H9 (cell line): ENCODE data around the gene PCNX3. TPM values are rescaled to one million over a fixed set of nuclear protein-coding genes. Genes with fewer than 3 reads are reported as not detected.
A peak's percentile ranks its signal among the peaks of the same experiment; 100 is the strongest.

Source experiments
- DNase-seq: peaks from one replicate; pipeline ENCODE4 v3.0.0-alpha.2; 2017
- H2AFZ ChIP-seq: one replicate; pipeline ENCODE4 v1.6.1; 2013; ENCODE audit warnings: mild to moderate bottlenecking, low read length, control low read depth, moderate library complexity
- H2AK5ac ChIP-seq: 2 replicates; pipeline ENCODE4 v1.6.1; 2013; ENCODE audit warnings: low read length, control low read depth, mixed read lengths; ENCODE audit not compliant: insufficient read length
- H2BK120ac ChIP-seq: one replicate; pipeline ENCODE4 v1.6.1; 2013; ENCODE audit warnings: low read depth, mild to moderate bottlenecking, low read length, control low read depth, inconsistent platforms; ENCODE audit not compliant: poor library complexity, severe bottlenecking
- H2BK12ac ChIP-seq: 2 replicates; pipeline ENCODE4 v1.6.1; 2013; ENCODE audit warnings: low read length, control low read depth, mixed read lengths, low read depth; ENCODE audit not compliant: insufficient read length
- H2BK15ac ChIP-seq: 2 replicates; pipeline ENCODE4 v1.6.1; 2013; ENCODE audit warnings: low read depth, low read length, control low read depth
- H2BK20ac ChIP-seq: one replicate; pipeline ENCODE4 v1.6.1; 2013; ENCODE audit warnings: low read depth, mild to moderate bottlenecking, low read length, control low read depth, inconsistent platforms; ENCODE audit not compliant: poor library complexity, severe bottlenecking
- H2BK5ac ChIP-seq: 2 replicates; pipeline ENCODE4 v1.6.1; 2013; ENCODE audit warnings: low read length, control low read depth, mixed read lengths; ENCODE audit not compliant: insufficient read length
- H3K14ac ChIP-seq: 2 replicates; pipeline ENCODE4 v1.6.1; 2013; ENCODE audit warnings: low read length, control low read depth; ENCODE audit not compliant: insufficient read depth
- H3K18ac ChIP-seq: 2 replicates; pipeline ENCODE4 v1.6.1; 2013; ENCODE audit warnings: low read depth, mild to moderate bottlenecking, mixed read lengths, low read length, control low read depth; ENCODE audit not compliant: insufficient read length
- H3K23ac ChIP-seq: 2 replicates; pipeline ENCODE4 v1.6.1; 2013; ENCODE audit warnings: low read length, control low read depth, mixed read lengths, low read depth; ENCODE audit not compliant: insufficient read length
- H3K23me2 ChIP-seq: 2 replicates; pipeline ENCODE4 v1.6.1; 2013; ENCODE audit warnings: low read depth, mild to moderate bottlenecking, mixed read lengths, low read length, control low read depth; ENCODE audit not compliant: insufficient read length, poor library complexity, severe bottlenecking
- H3K27ac ChIP-seq: 2 replicates; pipeline ENCODE4 v1.5.1; 2013; ENCODE audit warnings: low read length, control low read depth, mixed read lengths, low read depth; ENCODE audit not compliant: insufficient read length
- H3K27me3 ChIP-seq: 2 replicates; pipeline ENCODE4 v1.6.1; 2013; ENCODE audit warnings: low read length, control low read depth, inconsistent platforms; ENCODE audit not compliant: insufficient read depth
- H3K4ac ChIP-seq: 2 replicates; pipeline ENCODE4 v1.6.1; 2013; ENCODE audit warnings: low read depth, mild to moderate bottlenecking, control low read depth, inconsistent platforms, low read length, moderate library complexity
- H3K4me1 ChIP-seq: 2 replicates; pipeline ENCODE4 v1.6.1; 2013; ENCODE audit warnings: low read length, control low read depth, inconsistent platforms; ENCODE audit not compliant: insufficient read depth
- H3K4me2 ChIP-seq: 2 replicates; pipeline ENCODE4 v1.6.1; 2013; ENCODE audit warnings: low read length, control low read depth, mixed read lengths; ENCODE audit not compliant: insufficient read length, insufficient read depth
- H3K56ac ChIP-seq: 2 replicates; pipeline ENCODE4 v1.6.1; 2013; ENCODE audit warnings: low read depth, mild to moderate bottlenecking, mixed read lengths, low read length, control low read depth; ENCODE audit not compliant: insufficient read length
- H3K79me1 ChIP-seq: 2 replicates; pipeline ENCODE4 v1.6.1; 2013; ENCODE audit warnings: low read depth, mild to moderate bottlenecking, moderate library complexity, low read length, control low read depth, inconsistent platforms; ENCODE audit not compliant: insufficient read depth, poor library complexity, severe bottlenecking
- H3K79me2 ChIP-seq: 2 replicates; pipeline ENCODE4 v1.6.1; 2013; ENCODE audit warnings: low read length, control low read depth, inconsistent platforms; ENCODE audit not compliant: insufficient read depth
- H3K9ac ChIP-seq: 2 replicates; pipeline ENCODE4 v1.6.1; 2013; ENCODE audit warnings: low read length, control low read depth, mixed read lengths; ENCODE audit not compliant: insufficient read length; ENCODE audit errors: extremely low read depth
- H3K9me3 ChIP-seq: one replicate; pipeline ENCODE4 v1.6.1; 2013; ENCODE audit warnings: low read depth, low read length, inconsistent platforms; ENCODE audit not compliant: control insufficient read depth
- H3T11ph ChIP-seq: one replicate; pipeline ENCODE4 v1.6.1; 2013; ENCODE audit warnings: mild to moderate bottlenecking, low read length, control low read depth, inconsistent platforms
- H4K20me1 ChIP-seq: one replicate; pipeline ENCODE4 v1.6.1; 2013; ENCODE audit not compliant: control insufficient read depth, insufficient read length, insufficient read depth
- H4K5ac ChIP-seq: 2 replicates; pipeline ENCODE4 v1.6.1; 2013; ENCODE audit warnings: low read depth, mild to moderate bottlenecking, mixed read lengths, low read length, control low read depth; ENCODE audit not compliant: insufficient read length
- H4K8ac ChIP-seq: replicated peaks from 2 replicates; pipeline ENCODE4 v1.6.1; 2013; ENCODE audit warnings: low read length, control low read depth, mixed read lengths, low read depth; ENCODE audit not compliant: insufficient read length
- H4K91ac ChIP-seq: 2 replicates; pipeline ENCODE4 v1.6.1; 2013; ENCODE audit warnings: low read depth, mild to moderate bottlenecking, moderate library complexity, mixed read lengths, low read length, control low read depth; ENCODE audit not compliant: insufficient read length
- H3K27ac Mint-ChIP-seq, 3 experiments: 2 replicates in 2 of 3; 3 replicates in 1 of 3; pipeline ENCODE4 v1.8.0; 2020 to 2021; ENCODE audit warnings: mixed read lengths in 3 of 3, mild to moderate bottlenecking in 1 of 3, moderate library complexity in 1 of 3
- H3K27me3 Mint-ChIP-seq: 2 replicates; pipeline ENCODE4 v1.8.0; 2021; ENCODE audit warnings: low read depth, mild to moderate bottlenecking, moderate library complexity, mixed read lengths
- H3K36me3 Mint-ChIP-seq, 3 experiments: 2 replicates in 2 of 3; 3 replicates in 1 of 3; pipeline ENCODE4 v1.8.0; 2020 to 2021; ENCODE audit warnings: low read depth in 3 of 3, mixed read lengths in 3 of 3; ENCODE audit not compliant: insufficient read depth in 1 of 3
- H3K4me1 Mint-ChIP-seq, 2 experiments: 2 replicates each; pipeline ENCODE4 v1.8.0; 2020; ENCODE audit warnings: mixed read lengths in 2 of 2
- H3K4me3 Mint-ChIP-seq, 2 experiments: 2 replicates in 1 of 2; 3 replicates in 1 of 2; pipeline ENCODE4 v1.8.0; 2020 to 2021; ENCODE audit warnings: mild to moderate bottlenecking in 2 of 2, mixed read lengths in 2 of 2, moderate library complexity in 1 of 2
- H3K9me3 Mint-ChIP-seq, 2 experiments: 2 replicates in 1 of 2; 3 replicates in 1 of 2; pipeline ENCODE4 v1.8.0; 2020; ENCODE audit warnings: mild to moderate bottlenecking in 2 of 2, mixed read lengths in 2 of 2, moderate library complexity in 1 of 2
- WGBS: extraction: QIAGEN DNeasy Blood & Tissue Kit; methylation state at CpG from one replicate; pipeline ENCODE4 v1.1.7; 2013; ENCODE audit warnings: missing lambda C conversion rate, low lambda C conversion rate, mixed read lengths; ENCODE audit not compliant: insufficient read length; ENCODE audit errors: extremely low coverage; 5-methylcytosine and 5-hydroxymethylcytosine counted together
- total RNA-seq: library from RNA; stranded (reverse); gene quantifications from 2 replicates; pipeline ENCODE4 v1.2.1, GENCODE V29; 2021
- TF ChIP-seq, protein P1 (sequence below): fragments of 200-600 bp; sonication (generic); conservative IDR thresholded peaks from 3 replicates; pipeline ENCODE4 v1.8.0; 2021; ENCODE audit warnings: antibody characterized with exemption, mild to moderate bottlenecking

Gene PCNX3
- total RNA-seq, 1 experiment from 2014 or later = 50.5 TPM

- no peak overlapping the region for H2AFZ ChIP-seq
- H3K27ac ChIP-seq = no peak overlapping the region
- peak overlapping the region; percentile 15 for H3K4me2 ChIP-seq
- no peak overlapping the region for H2BK120ac ChIP-seq
- peaks cover 41% of the 10 kb centered on the region for H3K27me3 Mint-ChIP-seq
- no peak overlapping the region for H3T11ph ChIP-seq
- H3K36me3 Mint-ChIP-seq = peaks cover 0 to 4% (median 3%) of the 10 kb centered on the region in 3 experiments; a peak in 3 of 7 replicates
- peaks cover 8 to 32% of the 10 kb centered on the region in 2 experiments for H3K4me1 Mint-ChIP-seq
- no peak overlapping the region for H2BK12ac ChIP-seq
- H3K79me2 ChIP-seq = no peaks in the 10 kb centered on the region
- H3K9me3 Mint-ChIP-seq = no peaks in the 10 kb centered on the region
- H3K23me2 ChIP-seq = no peaks in the 10 kb centered on the region
- H3K27ac Mint-ChIP-seq = no peak overlapping the region
- no peak overlapping the region for H3K23ac ChIP-seq
- H3K9ac ChIP-seq = no peak overlapping the region
- no peaks in the 10 kb centered on the region for H4K20me1 ChIP-seq
- H3K4me3 Mint-ChIP-seq = peak overlapping the region; percentile 48 to 78
- no peaks in the 10 kb centered on the region for H3K9me3 ChIP-seq
- no peak overlapping the region for H3K4ac ChIP-seq
- no peaks in the 10 kb centered on the region; the same call in 1 of the 2 replicates for H3K27me3 ChIP-seq
- peak; percentile 84 for DNase-seq
- H3K14ac ChIP-seq = no peak overlapping the region; the same call in 1 of the 2 replicates
- H4K91ac ChIP-seq = no peak overlapping the region
- H3K18ac ChIP-seq = no peak overlapping the region
- no peak overlapping the region for H3K56ac ChIP-seq
- no peaks in the 10 kb centered on the region; the same call in 1 of the 2 replicates for H3K4me1 ChIP-seq
- TF ChIP-seq, protein P1, sequence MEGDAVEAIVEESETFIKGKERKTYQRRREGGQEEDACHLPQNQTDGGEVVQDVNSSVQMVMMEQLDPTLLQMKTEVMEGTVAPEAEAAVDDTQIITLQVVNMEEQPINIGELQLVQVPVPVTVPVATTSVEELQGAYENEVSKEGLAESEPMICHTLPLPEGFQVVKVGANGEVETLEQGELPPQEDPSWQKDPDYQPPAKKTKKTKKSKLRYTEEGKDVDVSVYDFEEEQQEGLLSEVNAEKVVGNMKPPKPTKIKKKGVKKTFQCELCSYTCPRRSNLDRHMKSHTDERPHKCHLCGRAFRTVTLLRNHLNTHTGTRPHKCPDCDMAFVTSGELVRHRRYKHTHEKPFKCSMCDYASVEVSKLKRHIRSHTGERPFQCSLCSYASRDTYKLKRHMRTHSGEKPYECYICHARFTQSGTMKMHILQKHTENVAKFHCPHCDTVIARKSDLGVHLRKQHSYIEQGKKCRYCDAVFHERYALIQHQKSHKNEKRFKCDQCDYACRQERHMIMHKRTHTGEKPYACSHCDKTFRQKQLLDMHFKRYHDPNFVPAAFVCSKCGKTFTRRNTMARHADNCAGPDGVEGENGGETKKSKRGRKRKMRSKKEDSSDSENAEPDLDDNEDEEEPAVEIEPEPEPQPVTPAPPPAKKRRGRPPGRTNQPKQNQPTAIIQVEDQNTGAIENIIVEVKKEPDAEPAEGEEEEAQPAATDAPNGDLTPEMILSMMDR = peak; percentile 52
- no peak overlapping the region for H2AK5ac ChIP-seq
- no peak overlapping the region; the same call in 1 of the 2 replicates for H2BK15ac ChIP-seq
- WGBS = no CpG with 5 or more reads among the region's 106 CpGs
- no peak overlapping the region for H2BK20ac ChIP-seq
- H4K8ac ChIP-seq = no peak overlapping the region
- no peak overlapping the region for H4K5ac ChIP-seq
- H3K79me1 ChIP-seq = no peaks in the 10 kb centered on the region
- H2BK5ac ChIP-seq = no peak overlapping the region
These were observed 23.4 kb upstream of the PCNX3 start for GRCh38 chr11:65591939-65592857.
